ENCODE measurements around the gene CHCHD5.
A peak's percentile ranks its signal among the peaks of the same experiment; 100 is the strongest.

CHCHD5 gene

GRCh38 chr2:112625474-112626114 lies 41.2 kb downstream of the CHCHD5 start:
- no peak for DNase-seq

GRCh38 chr2:112626604-112627059 lies 42.2 kb downstream of the CHCHD5 start:
- DNase-seq: peak; percentile 72

GRCh38 chr2:112627060-112628040 lies 42.9 kb downstream of the CHCHD5 start:
- DNase-seq: no peak

GRCh38 chr2:112629224-112629623 lies 44.8 kb downstream of the CHCHD5 start:
- DNase-seq: no peak

- DNase-seq: no peak
Measured at GRCh38 chr2:112629823-112630222, 45.4 kb downstream of the CHCHD5 start.

GRCh38 chr2:112630268-112630667 lies 45.9 kb downstream of the CHCHD5 start:
- DNase-seq: no peak

- no peak for DNase-seq
Measured at GRCh38 chr2:112633708-112634107, 49.3 kb downstream of the CHCHD5 start.

- DNase-seq: no peak
Measured at GRCh38 chr2:112634153-112634873, 49.9 kb downstream of the CHCHD5 start.

- no peak for DNase-seq
Measured at GRCh38 chr2:112634874-112635157, 50.4 kb downstream of the CHCHD5 start.

- DNase-seq: no peak
Measured at GRCh38 chr2:112636605-112637288, 52.3 kb downstream of the CHCHD5 start.

GRCh38 chr2:112637289-112637660 lies 52.9 kb downstream of the CHCHD5 start:
- no peak for DNase-seq

Data from hematopoietic multipotent progenitor cell treated with erythropoietin and hydrocortisone succinate and interleukin-3 and kit ligand, for 8 days (in vitro differentiated cells).